ENCODE measurements around the gene GALNT16.

Gene GALNT16

GRCh38 chr14:69363964-69364363 lies 104.0 kb downstream of the GALNT16 start:
- Histone ChIP-seq H3K27me3 (ENCODE audit: insufficient read depth, low read depth) (no peaks in the 10 kb centered on the region), H3K27ac (no peak overlapping the region), H3K79me2 (ENCODE audit: insufficient read depth, low read depth) (no peaks in the 10 kb centered on the region), H3K4me2 (no peak overlapping the region), H2AFZ (ENCODE audit: low read depth) (no peak overlapping the region), H4K20me1 (ENCODE audit: insufficient read depth) (no peaks in the 10 kb centered on the region), H3K36me3 (ENCODE audit: insufficient read depth) (no peaks in the 10 kb centered on the region), H3K4me3 (IDR thresholded peaks at IDR 0.05; ENCODE audit: insufficient read depth, low read depth, low read length) (no peak overlapping the region), H3K4me1 (ENCODE audit: low read depth, poor library complexity, severe bottlenecking) (peaks cover 2% of the 10 kb centered on the region), H3K9ac (no peak overlapping the region)
- TF ChIP-seq CTCF (conservative IDR thresholded peaks at IDR 0.05; ENCODE audit: low read depth, low read length) = no peak

- H3K4me3 ChIP-seq (IDR thresholded peaks at IDR 0.05; ENCODE audit: insufficient read depth, low read depth, low read length) = no peak overlapping the region
- no peak for TF ChIP-seq CTCF (conservative IDR thresholded peaks at IDR 0.05; ENCODE audit: low read depth, low read length)
- no peaks in the 10 kb centered on the region for H3K27me3 ChIP-seq (ENCODE audit: insufficient read depth, low read depth)
- H3K36me3 ChIP-seq (ENCODE audit: insufficient read depth) = no peaks in the 10 kb centered on the region
- H3K9ac ChIP-seq = no peak overlapping the region
- H3K4me2 ChIP-seq = no peak overlapping the region
- no peaks in the 10 kb centered on the region for H3K4me1 ChIP-seq (ENCODE audit: low read depth, poor library complexity, severe bottlenecking)
- no peak overlapping the region for H2AFZ ChIP-seq (ENCODE audit: low read depth)
- H4K20me1 ChIP-seq (ENCODE audit: insufficient read depth) = no peaks in the 10 kb centered on the region
- no peak overlapping the region for H3K27ac ChIP-seq
- no peaks in the 10 kb centered on the region for H3K79me2 ChIP-seq (ENCODE audit: insufficient read depth, low read depth)
Measured at GRCh38 chr14:69364378-69364777, 104.4 kb downstream of the GALNT16 start.

- TF ChIP-seq CTCF (conservative IDR thresholded peaks at IDR 0.05; ENCODE audit: low read depth, low read length) = no peak
- no peaks in the 10 kb centered on the region for H3K4me1 ChIP-seq (ENCODE audit: low read depth, poor library complexity, severe bottlenecking)
- no peaks in the 10 kb centered on the region for H3K79me2 ChIP-seq (ENCODE audit: insufficient read depth, low read depth)
- no peaks in the 10 kb centered on the region for H4K20me1 ChIP-seq (ENCODE audit: insufficient read depth)
- H3K36me3 ChIP-seq (ENCODE audit: insufficient read depth) = no peaks in the 10 kb centered on the region
- no peak overlapping the region for H3K4me2 ChIP-seq
- no peaks in the 10 kb centered on the region for H3K27me3 ChIP-seq (ENCODE audit: insufficient read depth, low read depth)
- H3K9ac ChIP-seq = no peak overlapping the region
- no peak overlapping the region for H2AFZ ChIP-seq (ENCODE audit: low read depth)
- no peak overlapping the region for H3K27ac ChIP-seq
- H3K4me3 ChIP-seq (IDR thresholded peaks at IDR 0.05; ENCODE audit: insufficient read depth, low read depth, low read length) = no peak overlapping the region
Measured at GRCh38 chr14:69366069-69366468, 106.1 kb downstream of the GALNT16 start.

- Histone ChIP-seq H3K36me3 (ENCODE audit: insufficient read depth) (no peaks in the 10 kb centered on the region), H3K27me3 (ENCODE audit: insufficient read depth, low read depth) (no peaks in the 10 kb centered on the region), H3K4me1 (ENCODE audit: low read depth, poor library complexity, severe bottlenecking) (no peaks in the 10 kb centered on the region), H3K4me3 (IDR thresholded peaks at IDR 0.05; ENCODE audit: insufficient read depth, low read depth, low read length) (no peak overlapping the region), H2AFZ (ENCODE audit: low read depth) (no peak overlapping the region), H3K4me2 (no peak overlapping the region), H3K27ac (no peak overlapping the region), H3K9ac (no peak overlapping the region), H3K79me2 (ENCODE audit: insufficient read depth, low read depth) (no peaks in the 10 kb centered on the region), H4K20me1 (ENCODE audit: insufficient read depth) (no peaks in the 10 kb centered on the region)
- TF ChIP-seq CTCF (conservative IDR thresholded peaks at IDR 0.05; ENCODE audit: low read depth, low read length) = no peak
Measured at GRCh38 chr14:69366761-69367160, 106.8 kb downstream of the GALNT16 start.
